Neural progenitor cell (in vitro differentiated cells): Measurements from ENCODE around the gene HPD.

Source experiments
- CTCF ChIP-seq: fragments of 200-600 bp; sonication (generic); IDR thresholded peaks from 2 replicates; pipeline ENCODE4 v1.5.1; 2017; ENCODE audit warnings: antibody characterized with exemption, mild to moderate bottlenecking
- EZH2 ChIP-seq: fragments of 200-600 bp; sonication (generic); IDR thresholded peaks from 2 replicates; pipeline ENCODE4 v1.6.1; 2017; ENCODE audit warnings: antibody characterized with exemption, mild to moderate bottlenecking, moderate library complexity
- EZH2phosphoT487 ChIP-seq: fragments of 200-600 bp; sonication (generic); IDR thresholded peaks from 2 replicates; pipeline ENCODE4 v1.6.1; 2017; ENCODE audit warnings: antibody characterized with exemption

- TF ChIP-seq CTCF (no peak), EZH2 (no peak), EZH2phosphoT487 (no peak)
These were observed 9.0 kb downstream of the HPD start for GRCh38 chr12:121849665-121850064.
